Endothelial cell of umbilical vein (primary cell): Measurements from ENCODE around the gene PEDS1. TPM values are rescaled to one million over a fixed set of nuclear protein-coding genes. Genes with fewer than 3 reads are reported as not detected.
A peak's percentile ranks its signal among the peaks of the same experiment; 100 is the strongest.

ENCODE experiments used
- BruUV-seq: library from RNA; stranded (reverse); fragments of 400-500 nt; replicated peaks from 2 replicates; lab custom pipeline; 2021; lab: Mats Ljungman, UMichigan
- CTCF ChIA-PET: fragments of 300-600, 350-600 bp; sonication (Branson Sonifier 250); formaldehyde crosslinking; loops from one replicate; lab custom pipeline; 2021; ENCODE audit warnings: antibody characterized with exemption, inconsistent platforms; lab: Charles Lee
- POLR2A ChIA-PET: fragments of 300-600, 350-600 bp; sonication (Branson Sonifier 250); formaldehyde crosslinking; loops from one replicate; lab custom pipeline; 2021; ENCODE audit warnings: antibody characterized with exemption, inconsistent platforms; lab: Charles Lee
- DNase-seq: peaks from one replicate; pipeline ENCODE4 v3.0.0-alpha.2; 2011; ENCODE audit warnings: low read depth, low spot score
- FAIRE-seq: peaks from 2 replicates; lab custom pipeline; 2011; peaks lifted over from hg19 to GRCh38; lab: Jason Lieb, UNC
- H2AFZ ChIP-seq: 2 replicates; pipeline ENCODE4 v1.6.0; 2012; ENCODE audit warnings: low read depth, low read length, control low read depth, inconsistent platforms
- H3K27ac ChIP-seq: 2 replicates; pipeline ENCODE4 v1.5.1; 2011; ENCODE audit warnings: low read depth, mild to moderate bottlenecking, control low read depth, low read length, moderate library complexity; ENCODE audit not compliant: insufficient read depth
- H3K27me3 ChIP-seq, 2 experiments: 2 replicates each; pipeline versions ENCODE4 v1.6.0 to v1.6.1; 2011; ENCODE audit warnings: low read length in 2 of 2, mixed read lengths in 1 of 2; ENCODE audit not compliant: control insufficient read depth in 2 of 2, insufficient read depth in 2 of 2
- H3K36me3 ChIP-seq, 2 experiments: 2 replicates in 1 of 2; 3 replicates in 1 of 2; pipeline ENCODE4 v1.5.1; 2011; ENCODE audit warnings: low read length in 2 of 2, mild to moderate bottlenecking in 1 of 2, moderate library complexity in 1 of 2; ENCODE audit not compliant: control insufficient read depth in 2 of 2, insufficient read depth in 2 of 2; ENCODE audit errors: extremely low read depth in 1 of 2
- H3K4me1 ChIP-seq: 3 replicates; pipeline ENCODE4 v1.5.1; 2011; ENCODE audit warnings: mild to moderate bottlenecking, low read length; ENCODE audit not compliant: control insufficient read depth, insufficient read depth; ENCODE audit errors: extremely low read depth
- H3K4me2 ChIP-seq: 2 replicates; pipeline ENCODE4 v1.6.1; 2011; ENCODE audit warnings: low read length, control low read depth, mixed read lengths; ENCODE audit not compliant: insufficient read depth
- H3K4me3 ChIP-seq, 3 experiments: fragments of 200-600 bp in 1 of 3; sonication (generic), shearing (Covaris generic) in 1 of 3; replicated peaks in 1 of 3; 2 replicates each; pipeline ENCODE4 v1.5.1; 2011 to 2016; ENCODE audit warnings: control low read depth in 3 of 3, low read length in 3 of 3, mild to moderate bottlenecking in 2 of 3, inconsistent platforms in 1 of 3, low read depth in 1 of 3, moderate library complexity in 1 of 3; ENCODE audit not compliant: insufficient read depth in 1 of 3
- H3K79me2 ChIP-seq: 2 replicates; pipeline ENCODE4 v1.6.0; 2012; ENCODE audit warnings: low read length, inconsistent platforms; ENCODE audit not compliant: control insufficient read depth, insufficient read depth
- H3K9ac ChIP-seq: replicated peaks from 2 replicates; pipeline ENCODE3; 2011; ENCODE audit warnings: low read length, control low read depth; ENCODE audit not compliant: insufficient read depth; ENCODE audit errors: extremely low read depth
- H3K9me1 ChIP-seq: replicated peaks from 3 replicates; pipeline ENCODE4 v1.6.0; 2011; ENCODE audit warnings: mild to moderate bottlenecking, low read length; ENCODE audit not compliant: control insufficient read depth, insufficient read depth; ENCODE audit errors: extremely low read depth
- H3K9me3 ChIP-seq: replicated peaks from 2 replicates; pipeline ENCODE4 v1.5.1; 2012; ENCODE audit warnings: low read length, inconsistent platforms; ENCODE audit not compliant: control insufficient read depth, insufficient read depth
- H4K20me1 ChIP-seq: replicated peaks from 2 replicates; pipeline ENCODE3; 2011; ENCODE audit warnings: mild to moderate bottlenecking, low read length; ENCODE audit not compliant: control insufficient read depth, insufficient read depth; ENCODE audit errors: extremely low read depth
- CTCF ChIP-seq, 2 donors: IDR thresholded peaks; 1 replicate in 1 of 2; 2 replicates in 1 of 2; pipeline ENCODE4 v1.5.1; 2011; ENCODE audit warnings: low read length in 2 of 2, mild to moderate bottlenecking in 2 of 2, moderate library complexity in 2 of 2, control low read depth in 1 of 2, inconsistent platforms in 1 of 2, low read depth in 1 of 2; ENCODE audit not compliant: insufficient read depth in 1 of 2; ENCODE audit errors: extremely low read depth in 1 of 2
- FOS ChIP-seq: IDR thresholded peaks from 2 replicates; pipeline ENCODE4 v1.6.1; 2011; ENCODE audit warnings: mild to moderate bottlenecking, low read length, moderate library complexity, borderline replicate concordance; ENCODE audit not compliant: insufficient read depth
- GATA2 ChIP-seq: IDR thresholded peaks from 2 replicates; pipeline ENCODE4 v1.7.0; 2011; ENCODE audit warnings: low read depth, mild to moderate bottlenecking, moderate library complexity, mixed read lengths, low read length; ENCODE audit not compliant: insufficient read length, insufficient read depth
- JUN ChIP-seq: IDR thresholded peaks from 2 replicates; pipeline ENCODE4 v1.6.1; 2011; ENCODE audit warnings: borderline replicate concordance, low read depth; ENCODE audit not compliant: insufficient read length, insufficient read depth
- MAX ChIP-seq: IDR thresholded peaks from 2 replicates; pipeline ENCODE4 v1.6.1; 2011; ENCODE audit not compliant: insufficient read depth, insufficient read length
- POLR2A ChIP-seq: IDR thresholded peaks from 2 replicates; pipeline ENCODE4 v1.6.1; 2012; ENCODE audit warnings: low read depth, mild to moderate bottlenecking, control low read depth, low read length
- dilution Hi-C: fragments of 300-500 bp; cut with MboI; formaldehyde crosslinking; loops from one replicate; pipeline ENCODE4 v1.15.0; 2019; ENCODE audit warnings: low sequenced_read_pairs; ENCODE audit not compliant: extremely low pct_ligation_motif_present
- intact Hi-C: fragments of 100-400 bp; cut with micrococcal nuclease; formaldehyde crosslinking; loops from one replicate; pipeline ENCODE4 v1.10.0; 2022
- polyA plus RNA-seq, 4 experiments: library from polyadenylated mRNA; depleted of rRNA in 3 of 4; stranded (reverse) in 3 of 4; unstranded in 1 of 4; fragments of >200 nt; gene quantifications; 2 replicates each; pipeline versions ENCODE4 v1.2.1 to v1.2.3, GENCODE V29; 2011 to 2012; ENCODE audit warnings: missing spikeins in 1 of 4
- total RNA-seq: library from RNA; stranded (reverse); gene quantifications from 2 replicates; pipeline ENCODE4 v1.2.3, GENCODE V29; 2021

PEDS1 gene
- total and polyA plus RNA-seq, 2 donors (not counting 3 experiments of a cell fraction or from before 2014, with no cell fraction given), result 62.7 to 131 TPM

GRCh38 chr20:50152394-50153152, 950 bp downstream of the PEDS1 start:
- DNase-seq (peak; percentile 44), FAIRE-seq (no peak)
- ChIA-PET CTCF (interaction anchor here (0.9 to 4.7 kb wide), 16 partner anchors 9 to 174 kb away, joined by 3 to 41 read pairs (median 8); partner anchors contain the start of gene UBE2V1), POLR2A (interaction anchor here (0.5 to 1.8 kb wide), 3 partner anchors 14 to 343 kb away, joined by 3 to 6 read pairs (median 5); no protein-coding TSS in a partner anchor)
- intact Hi-C loops (loop anchor here (1.0 to 5.0 kb wide), 4 partner anchors 14 to 1425 kb away; partner anchors contain the start of genes SNAI1 and UBE2V1), dilution Hi-C loops (no loop called here)
- Histone ChIP-seq H3K4me3 (peak overlapping the region; percentile 53 to 86 (median 80)), H3K9me3 (no peaks in the 10 kb centered on the region), H3K27me3 (no peaks in the 10 kb centered on the region), H3K9me1 (no peaks in the 10 kb centered on the region), H2AFZ (no peak overlapping the region), H3K27ac (peak overlapping the region; percentile 77), H4K20me1 (no peaks in the 10 kb centered on the region), H3K79me2 (peaks cover 56% of the 10 kb centered on the region), H3K4me1 (peaks cover 49% of the 10 kb centered on the region), H3K4me2 (peak overlapping the region; percentile 90), H3K36me3 (peaks cover 0 to 6% of the 10 kb centered on the region in 2 experiments), H3K9ac (peak overlapping the region; percentile 82)
- TF ChIP-seq MAX, result no peak
- no peak for TF ChIP-seq POLR2A
- no peak for TF ChIP-seq FOS
- TF ChIP-seq JUN, result no peak
- TF ChIP-seq GATA2, result no peak
- no peak for TF ChIP-seq CTCF (IDR thresholded peaks at IDR 0.05; ENCODE audit: extremely low read depth in 1 of 2, insufficient read depth in 1 of 2, low read depth in 1 of 2, low read length in 2 of 2)
- BruUV-seq, result no TSS peak
